ENCODE data around the gene NXPE3.

Gene NXPE3

GRCh38 chr3:101854608-101855304 is 75.7 kb downstream of the NXPE3 start:
- TF ChIP-seq CTCF (IDR thresholded peaks at IDR 0.05; ENCODE audit: extremely low read depth, insufficient read depth, missing control alignments) = no peak
- DNase-seq (ENCODE audit: low spot score) = no peak
- in situ Hi-C loops (cut with MboI; ENCODE audit: low pct_unique_long_range_greater_than_20kb, low sequenced_read_pairs, unreplicated experiment) = no loop called here

GRCh38 chr3:101857301-101857741 is 78.3 kb downstream of the NXPE3 start:
- in situ Hi-C loops (cut with MboI; ENCODE audit: low pct_unique_long_range_greater_than_20kb, low sequenced_read_pairs, unreplicated experiment) = no loop called here

GRCh38 chr3:101858464-101859030 is 79.5 kb downstream of the NXPE3 start:
- no peak for TF ChIP-seq CTCF (IDR thresholded peaks at IDR 0.05; ENCODE audit: extremely low read depth, insufficient read depth, missing control alignments)
- no peak for DNase-seq (ENCODE audit: low spot score)
- in situ Hi-C loops (cut with MboI; ENCODE audit: low pct_unique_long_range_greater_than_20kb, low sequenced_read_pairs, unreplicated experiment) = no loop called here

More at GRCh38 chr3:101857301-101857741, 78.3 kb downstream of the NXPE3 start:
- no peak for DNase-seq (ENCODE audit: low spot score)
- no peak for TF ChIP-seq CTCF (IDR thresholded peaks at IDR 0.05; ENCODE audit: extremely low read depth, insufficient read depth, missing control alignments)

GRCh38 chr3:101859882-101860448 is 81.0 kb downstream of the NXPE3 start:
- no peak for TF ChIP-seq CTCF (IDR thresholded peaks at IDR 0.05; ENCODE audit: extremely low read depth, insufficient read depth, missing control alignments)
- in situ Hi-C loops (cut with MboI; ENCODE audit: low pct_unique_long_range_greater_than_20kb, low sequenced_read_pairs, unreplicated experiment) = no loop called here

GRCh38 chr3:101861212-101861788 is 82.3 kb downstream of the NXPE3 start:
- no peak for DNase-seq (ENCODE audit: low spot score)
- TF ChIP-seq CTCF (IDR thresholded peaks at IDR 0.05; ENCODE audit: extremely low read depth, insufficient read depth, missing control alignments) = no peak
- in situ Hi-C loops (cut with MboI; ENCODE audit: low pct_unique_long_range_greater_than_20kb, low sequenced_read_pairs, unreplicated experiment) = no loop called here

More at GRCh38 chr3:101859882-101860448, 81.0 kb downstream of the NXPE3 start:
- DNase-seq (ENCODE audit: low spot score) = no peak

- TF ChIP-seq CTCF (IDR thresholded peaks at IDR 0.05; ENCODE audit: extremely low read depth, insufficient read depth, missing control alignments) = no peak
- in situ Hi-C loops (cut with MboI; ENCODE audit: low pct_unique_long_range_greater_than_20kb, low sequenced_read_pairs, unreplicated experiment) = no loop called here
- DNase-seq (ENCODE audit: low spot score) = no peak
These were observed 82.9 kb downstream of the NXPE3 start for GRCh38 chr3:101861789-101862415.

All from GM13977 (cell line).